B cell (primary cell): ENCODE results near the gene PPP1R13B. TPM values are rescaled to one million over a fixed set of nuclear protein-coding genes. Genes with fewer than 3 reads are reported as not detected.

Experiments
- ATAC-seq: fragments of 200-7000 bp; cut with Tn5 transposase; one replicate; pipeline ENCODE4 v1.10.0; 2021; ENCODE audit warnings: low read depth, mild to moderate bottlenecking, moderate number of reproducible peaks, moderate library complexity
- CTCF ChIA-PET: fragments of 350-600 bp; sonication (Branson Sonifier 250); formaldehyde crosslinking; loops from one replicate; lab custom pipeline; 2021; ENCODE audit warnings: antibody characterized with exemption, inconsistent platforms; lab: Charles Lee
- POLR2A ChIA-PET: fragments of 350-600 bp; sonication (Branson Sonifier 250); formaldehyde crosslinking; loops from one replicate; lab custom pipeline; 2021; ENCODE audit warnings: antibody characterized with exemption; lab: Charles Lee
- DNase-seq: peaks from one replicate; pipeline ENCODE4 v3.0.0; 2013
- H2AFZ ChIP-seq: 2 replicates; pipeline ENCODE4 v1.6.1; 2012; ENCODE audit warnings: mild to moderate bottlenecking, low read depth, low read length; ENCODE audit not compliant: insufficient read depth, poor library complexity, severe bottlenecking
- H3K27ac ChIP-seq, 2 donors: 1 replicate in 1 of 2; 2 replicates in 1 of 2; pipeline ENCODE4 v1.5.1; 2012 to 2013; ENCODE audit warnings: low read length in 2 of 2, mild to moderate bottlenecking in 2 of 2, moderate library complexity in 1 of 2
- H3K27me3 ChIP-seq, 4 experiments: fragments of 200-600 bp in 1 of 4; sonication (generic) in 1 of 4; replicated peaks in 1 of 4; 1 replicate in 2 of 4; 2 replicates in 2 of 4; pipeline versions ENCODE4 v1.6.1 to v1.7.0; 2013 to 2016; ENCODE audit warnings: low read length in 3 of 4, mild to moderate bottlenecking in 2 of 4, mixed read lengths in 1 of 4, moderate library complexity in 1 of 4; ENCODE audit not compliant: insufficient read depth in 4 of 4, control insufficient read depth in 3 of 4; ENCODE audit errors: control extremely low read depth in 1 of 4
- H3K36me3 ChIP-seq, 2 experiments: replicated peaks in 1 of 2; 1 replicate in 1 of 2; 2 replicates in 1 of 2; pipeline versions ENCODE4 v1.6.1 to v1.7.1; 2013; ENCODE audit warnings: low read length in 1 of 2; ENCODE audit not compliant: insufficient read depth in 2 of 2, control insufficient read depth in 1 of 2; ENCODE audit errors: control extremely low read depth in 1 of 2, extremely low read depth in 1 of 2
- H3K4me1 ChIP-seq, 2 donors: fragments of 200-600 bp in 1 of 2; sonication (generic) in 1 of 2; 1 replicate in 1 of 2; 2 replicates in 1 of 2; pipeline versions ENCODE4 v1.5.1 to v1.6.1; 2013 to 2017; ENCODE audit warnings: low read length in 2 of 2; ENCODE audit not compliant: control insufficient read depth in 2 of 2, insufficient read depth in 2 of 2
- H3K4me2 ChIP-seq: replicated peaks from 2 replicates; pipeline ENCODE3; 2012; ENCODE audit warnings: mild to moderate bottlenecking, low read depth, low read length; ENCODE audit not compliant: poor library complexity, severe bottlenecking
- H3K4me3 ChIP-seq, 5 experiments: fragments of 200-600 bp in 1 of 5; sonication (generic) in 1 of 5; 1 replicate in 3 of 5; 2 replicates in 2 of 5; pipeline versions ENCODE4 v1.5.1 to v1.7.0; 2011 to 2016; ENCODE audit warnings: low read length in 4 of 5, mild to moderate bottlenecking in 4 of 5, low read depth in 2 of 5, control low read depth in 1 of 5, moderate library complexity in 1 of 5; ENCODE audit not compliant: insufficient read depth in 1 of 5; ENCODE audit errors: control extremely low read depth in 1 of 5, extremely low read depth in 1 of 5
- H3K79me2 ChIP-seq: fragments of 200-600 bp; sonication (generic); one replicate; pipeline ENCODE4 v1.6.0; 2016; ENCODE audit warnings: low read length; ENCODE audit not compliant: control insufficient read depth, insufficient read depth
- H3K9ac ChIP-seq: fragments of 200-600 bp; sonication (generic); 2 replicates; pipeline ENCODE4 v1.6.1; 2017; ENCODE audit warnings: mild to moderate bottlenecking, low read length, moderate library complexity
- H3K9me3 ChIP-seq, 3 donors: one replicate each; pipeline versions ENCODE4 v1.6.1 to v1.7.1; 2013; ENCODE audit warnings: low read length in 2 of 3; ENCODE audit not compliant: control insufficient read depth in 2 of 3, insufficient read depth in 1 of 3; ENCODE audit errors: control extremely low read depth in 1 of 3
- H4K20me1 ChIP-seq: 2 replicates; pipeline ENCODE4 v1.6.0; 2012; ENCODE audit warnings: mild to moderate bottlenecking, low read length; ENCODE audit not compliant: insufficient read depth, control insufficient read depth, poor library complexity, severe bottlenecking
- H3K27ac Mint-ChIP-seq: one replicate; pipeline ENCODE4 v1.8.0; 2021; ENCODE audit warnings: mixed read lengths
- H3K27me3 Mint-ChIP-seq: one replicate; pipeline ENCODE4 v1.8.0; 2021; ENCODE audit warnings: mixed read lengths
- H3K4me1 Mint-ChIP-seq: one replicate; pipeline ENCODE4 v1.8.0; 2021; ENCODE audit warnings: mixed read lengths
- H3K4me3 Mint-ChIP-seq: one replicate; pipeline ENCODE4 v1.8.0; 2021; ENCODE audit warnings: mixed read lengths
- H3K9me3 Mint-ChIP-seq: one replicate; pipeline ENCODE4 v1.8.0; 2022; ENCODE audit warnings: mixed read lengths; ENCODE audit not compliant: insufficient read depth
- EZH2 ChIP-seq: IDR thresholded peaks from 2 replicates; pipeline ENCODE4 v1.6.1; 2012; ENCODE audit warnings: borderline replicate concordance, low read depth, mild to moderate bottlenecking, moderate library complexity, low read length; ENCODE audit not compliant: insufficient read depth, poor library complexity, severe bottlenecking
- WGBS: methylation state at CpG from one replicate; pipeline ENCODE4 v1.1.5; 2013; ENCODE audit warnings: missing lambda C conversion rate; ENCODE audit not compliant: insufficient coverage; 5-methylcytosine and 5-hydroxymethylcytosine counted together
- intact Hi-C: fragments of 100-400 bp; cut with micrococcal nuclease; formaldehyde crosslinking; loops from one replicate; pipeline ENCODE4 v1.10.0; 2022
- polyA plus RNA-seq: library from polyadenylated mRNA; depleted of rRNA; stranded (reverse); fragments of >200 nt; gene quantifications from 2 replicates; pipeline ENCODE4 v1.2.3, GENCODE V29; 2012
- total RNA-seq, 2 donors: library from RNA; stranded (reverse); fragments of 120-200 nt in 1 of 2; gene quantifications; 1 replicate in 1 of 2; 2 replicates in 1 of 2; pipeline versions ENCODE4 v1.2.3 to v1.2.4, GENCODE V29; 2013 to 2022
- TF ChIP-seq, protein P1 (sequence below): fragments of 200-600 bp; IDR thresholded peaks from one replicate; pipeline ENCODE4 v1.8.0; 2022; ENCODE audit warnings: antibody characterized with exemption, mild to moderate bottlenecking

The PPP1R13B gene
- total and polyA plus RNA-seq, 2 donors (not counting 1 experiment from before 2014, with no cell fraction given), result 10.1 to 27.7 TPM

DNA sequence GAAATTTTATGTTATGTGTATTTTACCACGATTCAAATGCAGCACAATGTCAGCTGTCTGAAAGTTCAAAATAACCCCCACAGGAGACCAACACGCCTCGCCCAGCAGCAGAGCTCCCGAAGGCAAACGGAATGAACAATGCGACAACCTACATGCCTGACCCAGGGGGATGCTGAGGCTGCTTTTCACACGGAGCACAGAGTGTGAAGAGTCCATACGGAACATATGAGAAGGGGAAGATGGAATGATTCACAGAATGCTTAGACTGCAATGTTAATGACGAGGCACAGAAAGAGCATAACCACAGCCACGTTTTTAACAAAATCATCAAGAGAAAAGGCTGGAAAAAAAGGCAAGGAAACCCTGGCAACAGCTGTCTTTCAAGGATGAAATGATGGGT is 109.2 kb downstream of the PPP1R13B start:
- no peaks in the 10 kb centered on the region for H3K9me3 Mint-ChIP-seq
- Histone ChIP-seq H4K20me1 (no peaks in the 10 kb centered on the region), H3K79me2 (no peaks in the 10 kb centered on the region), H3K4me2 (no peak overlapping the region), H3K27ac (no peak overlapping the region), H3K36me3 (peaks cover 0 to 16% of the 10 kb centered on the region in 2 experiments), H3K9me3 (no peaks in the 10 kb centered on the region), H3K27me3 (no peaks in the 10 kb centered on the region), H3K4me3 (no peak overlapping the region), H2AFZ (no peak overlapping the region), H3K9ac (no peak overlapping the region), H3K4me1 (no peaks in the 10 kb centered on the region)
- POLR2A ChIA-PET, result no interaction called here
- H3K27ac Mint-ChIP-seq, result no peak overlapping the region
- H3K4me3 Mint-ChIP-seq, result no peak overlapping the region
- no peaks in the 10 kb centered on the region for H3K27me3 Mint-ChIP-seq
- no peak for ATAC-seq
- DNase-seq, result no peak
- 98% methylated on average over 7 of the region's 10 CpGs for WGBS
- no peaks in the 10 kb centered on the region for H3K4me1 Mint-ChIP-seq
- TF ChIP-seq, protein P1, sequence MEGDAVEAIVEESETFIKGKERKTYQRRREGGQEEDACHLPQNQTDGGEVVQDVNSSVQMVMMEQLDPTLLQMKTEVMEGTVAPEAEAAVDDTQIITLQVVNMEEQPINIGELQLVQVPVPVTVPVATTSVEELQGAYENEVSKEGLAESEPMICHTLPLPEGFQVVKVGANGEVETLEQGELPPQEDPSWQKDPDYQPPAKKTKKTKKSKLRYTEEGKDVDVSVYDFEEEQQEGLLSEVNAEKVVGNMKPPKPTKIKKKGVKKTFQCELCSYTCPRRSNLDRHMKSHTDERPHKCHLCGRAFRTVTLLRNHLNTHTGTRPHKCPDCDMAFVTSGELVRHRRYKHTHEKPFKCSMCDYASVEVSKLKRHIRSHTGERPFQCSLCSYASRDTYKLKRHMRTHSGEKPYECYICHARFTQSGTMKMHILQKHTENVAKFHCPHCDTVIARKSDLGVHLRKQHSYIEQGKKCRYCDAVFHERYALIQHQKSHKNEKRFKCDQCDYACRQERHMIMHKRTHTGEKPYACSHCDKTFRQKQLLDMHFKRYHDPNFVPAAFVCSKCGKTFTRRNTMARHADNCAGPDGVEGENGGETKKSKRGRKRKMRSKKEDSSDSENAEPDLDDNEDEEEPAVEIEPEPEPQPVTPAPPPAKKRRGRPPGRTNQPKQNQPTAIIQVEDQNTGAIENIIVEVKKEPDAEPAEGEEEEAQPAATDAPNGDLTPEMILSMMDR, result no peak
- TF ChIP-seq EZH2, result no peak
- CTCF ChIA-PET, result interaction anchor here (1.3 kb wide), 1 partner anchor 15 kb away, joined by 3 read pairs; no protein-coding TSS in a partner anchor
- intact Hi-C loops, result no loop called here

DNA sequence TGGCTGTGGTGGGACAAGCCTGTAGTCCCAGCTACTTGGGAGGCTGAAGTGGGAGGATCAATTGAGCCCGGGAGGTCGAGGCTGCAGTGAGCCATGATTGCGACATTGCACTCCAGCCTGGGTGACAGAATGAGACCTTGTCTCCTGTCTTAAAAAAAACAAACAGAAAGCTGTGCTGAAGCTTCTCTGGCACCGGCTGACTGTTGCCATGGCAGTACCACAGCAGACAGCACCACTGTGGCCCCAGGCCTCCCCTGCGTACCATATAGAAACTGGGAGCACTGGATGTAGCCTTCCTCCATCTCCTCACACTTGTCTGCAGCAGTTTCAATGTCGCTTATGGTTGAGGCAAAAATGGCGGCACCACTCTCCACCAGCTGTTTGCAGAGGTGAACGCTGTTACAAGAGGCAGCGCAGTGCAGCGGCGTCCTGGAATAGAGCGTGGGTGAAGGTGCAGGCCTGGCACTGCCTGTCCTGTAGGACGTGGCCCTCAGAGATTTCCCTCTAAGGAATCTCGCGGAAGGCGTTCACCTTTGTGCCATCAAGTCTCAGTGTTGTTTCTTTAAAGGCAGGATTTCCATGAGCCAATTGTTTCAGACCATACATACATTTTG is 109.8 kb downstream of the PPP1R13B start:
- H2AFZ ChIP-seq, result no peak overlapping the region
- Mint-ChIP-seq H3K9me3 (no peaks in the 10 kb centered on the region), H3K27me3 (no peaks in the 10 kb centered on the region), H3K27ac (no peak overlapping the region), H3K4me1 (no peaks in the 10 kb centered on the region), H3K4me3 (no peak overlapping the region)
- H3K79me2 ChIP-seq, result no peaks in the 10 kb centered on the region
- no peak overlapping the region for H3K9ac ChIP-seq
- DNase-seq (no peak), ATAC-seq (no peak)
- H3K36me3 ChIP-seq, result peaks cover 0 to 16% of the 10 kb centered on the region in 2 experiments
- 97% methylated on average over 13 of the region's 16 CpGs for WGBS
- CTCF ChIA-PET, result interaction anchor here (0.7 to 1.3 kb wide), 2 partner anchors 14 to 39 kb away, joined by 3 to 4 read pairs; no protein-coding TSS in a partner anchor
- POLR2A ChIA-PET, result no interaction called here
- H3K9me3 ChIP-seq, result no peaks in the 10 kb centered on the region
- no peaks in the 10 kb centered on the region for H3K27me3 ChIP-seq
- H3K4me2 ChIP-seq, result no peak overlapping the region
- H4K20me1 ChIP-seq, result no peaks in the 10 kb centered on the region
- no peak for TF ChIP-seq EZH2
- TF ChIP-seq, protein P1, result no peak
- H3K27ac ChIP-seq, result no peak overlapping the region
- H3K4me3 ChIP-seq, result no peak overlapping the region
- H3K4me1 ChIP-seq, result no peaks in the 10 kb centered on the region
- intact Hi-C loops, result no loop called here
